Mononuclear cell (primary cell): ENCODE data around the gene ZSCAN1. TPM values are rescaled to one million over a fixed set of nuclear protein-coding genes. Genes with fewer than 3 reads are reported as not detected.
"Not testable (repeated sequence)": the region's sequence is repeated elsewhere in the genome, so short reads cannot be mapped to it uniquely, and the experiment has no call there.

Experiments used
- H3K27me3 ChIP-seq: 2 replicates; pipeline ENCODE4 v1.6.0; 2011; ENCODE audit warnings: low read length, control low read depth; ENCODE audit not compliant: insufficient read depth
- H3K4me1 ChIP-seq: 2 replicates; pipeline ENCODE4 v1.5.1; 2011; ENCODE audit warnings: mild to moderate bottlenecking, low read length, control low read depth; ENCODE audit not compliant: insufficient read depth
- H3K4me3 ChIP-seq: 2 replicates; pipeline ENCODE4 v1.5.1; 2011; ENCODE audit warnings: mild to moderate bottlenecking, low read length, moderate library complexity
- H3K9me3 ChIP-seq: 2 replicates; pipeline ENCODE4 v1.5.1; 2011; ENCODE audit warnings: low read depth, mild to moderate bottlenecking, control low read depth, low read length
- total RNA-seq: library from RNA; depleted of rRNA; stranded (reverse); fragments of >200 nt; gene quantifications from one replicate; pipeline ENCODE4 v1.2.3, GENCODE V29; 2012

ZSCAN1 gene, protein sequence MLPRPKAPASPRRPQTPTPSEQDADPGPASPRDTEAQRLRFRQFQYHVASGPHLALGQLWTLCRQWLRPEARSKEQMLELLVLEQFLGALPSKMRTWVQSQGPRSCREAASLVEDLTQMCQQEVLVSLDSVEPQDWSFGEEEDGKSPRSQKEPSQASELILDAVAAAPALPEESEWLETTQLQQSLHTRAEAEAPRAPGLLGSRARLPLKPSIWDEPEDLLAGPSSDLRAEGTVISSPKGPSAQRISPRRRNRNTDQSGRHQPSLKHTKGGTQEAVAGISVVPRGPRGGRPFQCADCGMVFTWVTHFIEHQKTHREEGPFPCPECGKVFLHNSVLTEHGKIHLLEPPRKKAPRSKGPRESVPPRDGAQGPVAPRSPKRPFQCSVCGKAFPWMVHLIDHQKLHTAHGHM
- total RNA-seq = not detected

- Histone ChIP-seq H3K9me3 (no peaks in the 10 kb centered on the region), H3K4me1 (no peaks in the 10 kb centered on the region), H3K27me3 (peaks cover 9% of the 10 kb centered on the region), H3K4me3 (no peak within 1 kb of the TSS)
These were observed at the start of gene ZSCAN1 for GRCh38 chr19:58033741-58034476. ZSCAN1 (plus strand) TSS chr19:58034025; CDS start chr19:58037837, 3,812 bp downstream.

GRCh38 chr19:57992841-57993240, 41.0 kb upstream of the ZSCAN1 start:
- Histone ChIP-seq H3K4me1 (no peaks in the 10 kb centered on the region), H3K9me3 (peaks cover 30% of the 10 kb centered on the region), H3K4me3 (no peak overlapping the region), H3K27me3 (no peaks in the 10 kb centered on the region)

- H3K9me3 ChIP-seq = peaks cover 13% of the 10 kb centered on the region
- no peaks in the 10 kb centered on the region for H3K27me3 ChIP-seq
- H3K4me1 ChIP-seq = peaks cover 25% of the 10 kb centered on the region
- H3K4me3 ChIP-seq = no peak overlapping the region
These were observed 33.1 kb upstream of the ZSCAN1 start for GRCh38 chr19:58000677-58001076.

DNA sequence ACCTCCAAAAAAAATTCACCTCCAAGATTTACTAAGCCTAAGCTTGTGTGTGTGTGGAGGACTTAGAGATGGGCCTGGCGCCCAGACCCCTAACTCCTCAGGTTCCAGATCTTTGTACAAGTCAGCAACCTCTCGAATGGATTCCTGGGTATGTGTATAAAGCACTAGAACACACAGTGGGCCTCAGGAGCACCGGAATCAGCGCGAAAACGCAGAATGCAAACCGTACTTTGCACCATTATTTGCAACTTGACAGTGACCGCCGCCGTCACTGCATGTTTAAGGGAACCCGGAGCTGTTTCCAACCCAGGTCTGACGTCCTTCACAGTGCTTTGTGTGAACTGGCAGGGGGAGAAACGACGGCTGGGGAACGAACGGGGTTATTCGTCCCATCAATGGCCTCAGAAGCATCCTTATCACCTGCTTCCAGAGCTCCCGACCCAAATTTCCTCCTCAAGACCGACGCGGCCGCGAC, 31.9 kb upstream of the ZSCAN1 start:
- Histone ChIP-seq H3K9me3 (peaks cover 22% of the 10 kb centered on the region), H3K4me1 (peaks cover 25% of the 10 kb centered on the region), H3K4me3 (peak overlapping the region; percentile 59), H3K27me3 (no peaks in the 10 kb centered on the region)

DNA sequence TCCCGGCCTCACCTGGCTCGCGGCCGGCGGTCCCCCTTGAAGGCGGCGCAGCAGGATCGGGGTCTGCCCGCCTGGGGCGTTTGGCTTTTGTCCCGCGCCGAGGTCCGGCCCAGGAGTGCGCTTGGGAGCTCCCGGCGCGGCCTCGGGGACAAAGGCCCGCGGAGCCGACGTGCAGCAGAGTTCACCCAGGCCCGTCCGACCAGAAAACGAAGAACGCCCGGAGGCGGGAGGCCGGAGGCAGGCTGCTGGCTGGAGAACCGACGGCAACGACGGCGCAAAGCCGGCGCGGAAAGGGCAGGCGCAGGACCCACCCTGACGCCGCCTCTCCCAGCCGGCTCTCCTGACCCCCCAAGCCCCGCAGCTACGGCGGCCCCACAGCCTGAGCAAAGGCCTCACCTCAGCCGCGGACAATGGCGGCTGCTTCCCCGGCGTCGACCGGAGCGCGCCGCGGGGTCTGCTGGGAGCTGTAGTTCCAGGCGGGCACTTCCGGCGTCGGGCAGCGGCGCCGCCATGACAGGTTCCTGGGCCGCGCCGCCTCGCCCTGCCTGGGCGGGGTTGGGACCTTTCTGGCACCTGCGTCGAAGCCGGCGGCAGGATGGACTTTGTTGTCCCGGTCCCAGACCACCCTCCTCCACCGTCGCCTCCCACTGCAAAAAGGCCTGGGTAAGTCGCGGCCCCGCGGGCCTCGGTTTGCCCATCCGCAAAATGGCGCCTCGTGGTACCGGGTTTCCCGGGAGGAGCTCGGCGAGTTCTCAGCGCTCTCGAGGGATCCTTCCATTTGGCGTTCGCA, 31.2 kb upstream of the ZSCAN1 start, which contains the start of gene ZNF606:
ZNF606 (minus strand) TSS at position 437 of the 790 bp plus-strand sequence. CDS start 1,501 bp downstream, outside the sequence.
- H3K27me3 ChIP-seq = no peaks in the 10 kb centered on the region
- H3K9me3 ChIP-seq = peaks cover 28% of the 10 kb centered on the region
- peaks cover 25% of the 10 kb centered on the region for H3K4me1 ChIP-seq
- peak within 1 kb of the TSS; percentile 59 for H3K4me3 ChIP-seq

DNA sequence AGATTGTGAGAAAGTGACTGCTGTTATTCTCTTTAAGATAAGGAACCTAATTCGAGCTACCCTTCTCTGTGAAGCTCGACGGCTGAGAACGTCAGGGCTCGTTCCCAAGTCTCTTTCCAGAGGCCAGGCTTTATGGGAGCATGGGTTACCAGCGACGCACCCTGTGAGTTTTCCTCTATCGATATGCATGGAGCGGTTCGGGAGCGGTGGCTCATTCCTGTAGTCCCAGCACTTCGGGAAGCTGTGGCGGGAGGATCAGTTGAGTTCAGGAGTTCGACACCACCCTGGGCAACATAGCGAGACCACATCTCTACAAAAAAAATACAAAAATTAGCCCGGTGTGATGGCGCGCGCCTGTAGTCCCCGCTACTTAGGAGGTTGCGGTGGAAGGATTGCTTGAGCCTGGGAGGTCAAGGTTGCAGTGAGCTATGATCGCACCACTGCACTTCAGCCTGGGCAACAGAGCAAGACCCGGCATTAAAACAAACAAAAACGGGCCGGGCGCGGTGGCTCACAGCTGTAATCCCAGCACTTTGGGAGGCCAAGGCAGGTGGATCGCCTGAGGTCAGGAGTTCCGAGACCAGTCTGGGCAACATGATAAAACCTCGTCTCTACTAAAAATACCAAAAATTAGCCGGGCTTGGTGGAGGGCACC, 30.5 kb upstream of the ZSCAN1 start:
- H3K4me3 ChIP-seq = peak overlapping the region; percentile 59
- H3K9me3 ChIP-seq = peaks cover 29% of the 10 kb centered on the region
- no peaks in the 10 kb centered on the region for H3K27me3 ChIP-seq
- H3K4me1 ChIP-seq = peaks cover 25% of the 10 kb centered on the region

DNA sequence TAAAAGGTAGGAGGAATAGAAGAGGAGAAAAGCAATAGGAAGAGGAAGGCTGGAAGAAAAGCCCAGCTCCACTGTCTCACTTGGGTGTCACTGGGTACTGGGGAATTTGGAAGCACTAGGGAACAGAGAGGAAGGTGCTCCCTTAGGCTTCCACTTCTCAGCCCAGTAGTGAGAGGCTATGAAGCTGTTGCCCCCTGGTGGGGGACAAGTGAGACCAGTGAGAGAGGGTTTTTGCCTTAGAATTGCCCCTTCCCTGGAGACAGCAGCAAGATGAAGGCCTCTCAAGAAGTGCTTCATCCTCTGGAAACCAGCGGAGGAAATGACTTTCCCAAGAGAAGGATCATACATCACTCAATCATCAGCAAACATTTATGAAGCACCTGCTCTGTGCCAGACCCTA, 26.5 kb upstream of the ZSCAN1 start:
- H3K4me3 ChIP-seq = no peak overlapping the region
- H3K27me3 ChIP-seq = no peaks in the 10 kb centered on the region
- peaks cover 36% of the 10 kb centered on the region for H3K9me3 ChIP-seq
- H3K4me1 ChIP-seq = peaks cover 20% of the 10 kb centered on the region

DNA sequence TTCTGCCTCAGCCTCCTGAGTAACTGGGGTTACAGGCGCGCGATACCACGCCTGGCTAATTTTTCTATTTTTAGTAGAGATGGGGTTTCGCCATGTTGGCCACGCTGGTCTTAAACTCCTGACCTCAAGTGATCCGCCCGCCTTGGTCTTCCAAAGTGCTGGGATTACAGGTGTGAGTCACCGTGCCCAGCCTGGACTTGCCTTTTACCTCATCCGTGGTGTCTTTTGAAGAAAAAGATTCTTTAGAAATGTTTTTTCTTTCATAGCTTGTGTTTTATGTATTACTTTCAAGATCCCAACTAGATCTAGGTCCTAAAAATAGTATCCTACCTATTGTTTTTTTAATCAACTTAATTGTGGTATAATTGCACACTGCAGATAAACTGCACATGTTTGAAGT, 24.9 kb upstream of the ZSCAN1 start:
- not testable (repeated sequence) for H3K27me3 ChIP-seq, H3K4me1 ChIP-seq, H3K4me3 ChIP-seq
- H3K9me3 ChIP-seq = peaks cover 36% of the 10 kb centered on the region

DNA sequence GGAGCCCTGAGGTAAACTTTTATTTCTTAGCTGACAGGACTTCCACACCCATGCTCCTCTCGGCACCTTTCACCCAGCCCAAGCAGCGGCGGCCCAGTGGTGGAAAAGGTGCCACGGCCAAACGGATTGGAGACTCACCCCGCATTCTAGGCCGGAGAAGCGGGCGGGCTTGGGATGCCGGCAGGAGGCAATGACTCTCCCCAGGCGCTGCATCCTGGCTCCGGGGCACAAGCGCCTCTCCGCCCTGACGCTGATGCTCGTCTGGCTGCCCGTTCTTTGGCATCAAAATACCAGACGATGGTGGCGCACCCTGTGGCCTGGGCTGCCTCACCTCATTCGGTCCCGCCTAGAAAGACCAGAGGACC, 24.5 kb upstream of the ZSCAN1 start:
- H3K9me3 ChIP-seq = peaks cover 35% of the 10 kb centered on the region
- peaks cover 9% of the 10 kb centered on the region for H3K4me1 ChIP-seq
- no peaks in the 10 kb centered on the region for H3K27me3 ChIP-seq
- no peak overlapping the region for H3K4me3 ChIP-seq

DNA sequence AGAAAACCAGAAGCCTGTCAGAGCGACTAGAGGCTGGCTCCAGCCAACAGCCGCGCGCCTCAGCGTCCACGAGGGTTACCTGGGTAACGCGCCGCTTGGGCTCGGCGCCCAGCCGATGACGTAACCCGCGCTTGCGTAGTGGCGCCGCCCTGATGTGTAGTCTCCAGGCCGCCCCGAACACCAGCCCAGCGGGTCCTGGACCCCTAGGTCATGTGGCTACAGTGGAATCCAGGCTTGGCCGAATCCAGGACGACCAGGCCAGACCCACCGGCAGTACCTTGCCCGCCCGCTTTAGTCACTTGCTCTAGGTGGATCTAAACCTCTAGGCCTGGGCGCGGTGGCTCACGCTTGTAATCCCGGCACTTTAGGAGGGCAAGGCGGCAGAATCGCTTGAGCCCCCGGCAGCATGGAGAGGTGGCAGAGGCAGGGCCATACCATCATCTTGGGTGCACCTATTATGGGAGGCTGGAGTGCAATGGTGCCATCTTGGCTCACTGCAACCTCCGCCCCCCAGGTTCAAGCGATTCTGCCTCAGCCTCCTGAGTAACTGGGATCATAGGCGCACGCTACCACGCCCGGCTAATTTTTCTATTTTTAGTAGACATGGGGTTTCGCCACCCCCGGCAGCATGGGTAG, 24.0 kb upstream of the ZSCAN1 start:
- peak overlapping the region; percentile 35 for H3K4me3 ChIP-seq

GRCh38 chr19:58010507-58010906, 23.3 kb upstream of the ZSCAN1 start:
- H3K27me3 ChIP-seq = no peaks in the 10 kb centered on the region
- no peak overlapping the region for H3K4me3 ChIP-seq
- H3K4me1 ChIP-seq = peaks cover 9% of the 10 kb centered on the region
- H3K9me3 ChIP-seq = peaks cover 23% of the 10 kb centered on the region

More for the DNA sequence above, 24.0 kb upstream of the ZSCAN1 start:
- H3K4me1 ChIP-seq = peaks cover 9% of the 10 kb centered on the region
- no peaks in the 10 kb centered on the region for H3K27me3 ChIP-seq
- peaks cover 30% of the 10 kb centered on the region for H3K9me3 ChIP-seq

DNA sequence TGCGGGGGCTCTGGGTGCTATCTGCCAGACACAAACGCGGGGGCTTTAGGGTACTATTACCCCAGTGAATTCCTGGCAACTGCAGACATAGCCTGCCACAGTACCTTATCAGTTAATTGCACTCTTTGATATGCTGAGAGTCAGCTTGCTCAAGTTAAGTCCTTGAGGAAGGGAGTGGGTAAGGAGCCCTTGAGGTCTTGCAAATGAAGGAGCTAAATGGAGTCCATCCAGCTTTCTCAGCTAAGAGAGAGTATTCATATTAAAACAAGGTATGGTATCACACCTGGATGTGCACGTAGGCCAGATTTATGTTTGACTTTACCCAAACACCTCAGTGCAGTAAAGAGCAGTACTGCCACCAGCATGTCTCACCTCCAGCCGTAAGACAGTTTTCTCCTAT, 19.7 kb upstream of the ZSCAN1 start:
- H3K9me3 ChIP-seq = peaks cover 4% of the 10 kb centered on the region
- H3K4me3 ChIP-seq = no peak overlapping the region
- H3K4me1 ChIP-seq = peaks cover 8% of the 10 kb centered on the region
- no peaks in the 10 kb centered on the region for H3K27me3 ChIP-seq

GRCh38 chr19:58020129-58020528, 13.7 kb upstream of the ZSCAN1 start:
- H3K9me3 ChIP-seq = no peaks in the 10 kb centered on the region
- H3K4me3 ChIP-seq = no peak overlapping the region
- no peaks in the 10 kb centered on the region for H3K27me3 ChIP-seq
- H3K4me1 ChIP-seq = no peaks in the 10 kb centered on the region
